Raji (cell line): Measurements from ENCODE around the gene BICC1.

ENCODE experiments used
- POLR2A ChIP-seq: IDR thresholded peaks from 2 replicates; pipeline ENCODE4 v1.6.1; 2011; ENCODE audit warnings: low read depth, low read length, control low read depth; ENCODE audit not compliant: insufficient read depth

BICC1 gene

DNA sequence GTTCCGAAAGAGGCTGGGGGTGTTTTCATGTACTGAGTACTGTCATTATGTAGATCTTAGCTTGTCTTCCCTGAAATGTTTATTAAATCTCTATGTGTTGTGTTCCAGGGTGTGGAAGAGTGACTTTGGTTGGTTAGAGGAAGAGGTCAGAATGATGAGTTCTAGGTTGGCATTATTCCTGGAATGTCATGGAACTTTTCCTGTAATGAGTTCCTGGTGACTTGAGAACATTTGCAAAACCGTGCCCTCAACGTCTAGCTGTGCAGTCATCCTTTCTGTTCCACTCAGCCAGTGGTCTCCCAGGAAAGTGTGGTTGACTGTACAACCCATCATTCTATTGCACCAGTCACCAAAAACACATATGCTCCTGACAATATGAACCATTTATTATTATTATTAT, 129.6 kb downstream of the BICC1 start:
- TF ChIP-seq POLR2A: no peak

DNA sequence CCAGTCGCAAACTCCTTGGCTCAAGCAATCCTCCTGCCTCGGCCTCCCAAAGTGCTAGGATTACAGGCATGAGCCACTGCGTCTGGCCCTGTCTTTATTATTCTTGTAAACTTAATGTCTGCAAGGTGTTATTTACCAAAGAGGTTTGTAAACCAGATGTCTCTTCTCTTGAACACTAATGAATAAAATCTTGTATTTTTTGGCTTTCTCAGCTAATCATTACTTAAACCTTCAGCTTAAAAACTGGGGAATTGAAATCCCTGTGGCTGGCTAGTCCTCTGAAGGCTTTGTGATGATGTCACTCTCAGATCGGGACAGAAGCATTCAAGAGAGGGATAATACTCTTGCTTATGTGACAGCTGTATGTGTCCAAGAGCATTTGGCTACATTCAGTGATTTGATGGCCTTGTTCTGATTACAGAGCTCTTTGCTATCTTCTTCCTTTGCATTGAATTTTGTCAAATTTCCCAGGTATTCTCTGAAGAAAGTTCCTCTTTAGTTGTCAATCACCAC, 130.3 kb downstream of the BICC1 start:
- TF ChIP-seq POLR2A: no peak

DNA sequence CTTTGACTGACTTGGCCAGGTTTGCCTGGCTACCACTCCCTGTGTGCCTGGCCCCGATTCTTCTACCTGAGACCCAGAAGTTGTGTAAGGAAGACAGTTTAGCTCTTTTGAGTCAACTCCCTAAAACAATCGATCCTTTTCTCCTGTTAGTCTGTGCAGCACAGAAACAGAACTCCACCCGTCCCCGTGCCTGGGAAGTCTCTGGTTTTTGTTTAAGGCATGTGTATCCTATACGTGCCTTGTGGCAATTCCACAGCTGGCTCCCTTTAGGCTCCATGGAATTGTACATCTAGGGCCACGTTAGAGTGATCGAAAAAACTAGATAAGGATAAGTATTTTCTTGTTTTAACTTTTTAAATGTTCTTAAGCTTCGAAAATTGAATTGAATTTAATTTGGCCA, 131.6 kb downstream of the BICC1 start:
- no peak for TF ChIP-seq POLR2A

DNA sequence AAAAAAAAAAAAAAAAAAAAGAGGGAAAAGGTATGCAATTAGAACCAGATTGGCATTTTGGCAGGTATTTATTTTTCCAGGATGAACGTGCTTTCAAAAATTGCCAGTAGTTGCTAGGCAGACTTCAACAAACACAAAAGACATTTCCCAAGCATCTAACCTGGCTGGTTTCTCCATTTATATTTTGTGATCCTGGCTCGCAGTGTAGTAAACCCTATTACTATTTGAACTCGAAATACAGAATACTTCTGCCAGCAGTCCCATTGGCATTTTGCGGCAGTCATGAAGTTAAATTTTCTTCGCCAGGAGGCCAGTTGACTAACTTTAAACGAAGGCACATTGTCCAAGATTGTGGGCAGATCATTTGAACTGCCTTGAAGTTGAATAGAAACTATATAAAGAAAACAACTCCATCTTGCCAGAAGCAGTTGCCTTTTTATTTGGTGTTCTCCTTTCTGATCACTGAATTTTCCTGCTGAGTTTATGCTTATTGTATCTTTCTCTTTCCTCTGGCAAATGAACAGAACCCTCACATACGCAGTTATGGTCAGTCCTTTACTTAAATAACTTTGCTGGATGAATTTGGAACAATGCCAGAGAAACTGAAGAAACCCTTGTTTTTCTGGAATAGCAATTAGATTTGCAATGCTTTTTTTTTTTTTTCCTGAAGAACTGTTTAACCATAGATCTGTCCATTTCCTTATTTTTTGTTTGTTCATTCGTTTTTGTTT, 132.9 kb downstream of the BICC1 start:
- no peak for TF ChIP-seq POLR2A

DNA sequence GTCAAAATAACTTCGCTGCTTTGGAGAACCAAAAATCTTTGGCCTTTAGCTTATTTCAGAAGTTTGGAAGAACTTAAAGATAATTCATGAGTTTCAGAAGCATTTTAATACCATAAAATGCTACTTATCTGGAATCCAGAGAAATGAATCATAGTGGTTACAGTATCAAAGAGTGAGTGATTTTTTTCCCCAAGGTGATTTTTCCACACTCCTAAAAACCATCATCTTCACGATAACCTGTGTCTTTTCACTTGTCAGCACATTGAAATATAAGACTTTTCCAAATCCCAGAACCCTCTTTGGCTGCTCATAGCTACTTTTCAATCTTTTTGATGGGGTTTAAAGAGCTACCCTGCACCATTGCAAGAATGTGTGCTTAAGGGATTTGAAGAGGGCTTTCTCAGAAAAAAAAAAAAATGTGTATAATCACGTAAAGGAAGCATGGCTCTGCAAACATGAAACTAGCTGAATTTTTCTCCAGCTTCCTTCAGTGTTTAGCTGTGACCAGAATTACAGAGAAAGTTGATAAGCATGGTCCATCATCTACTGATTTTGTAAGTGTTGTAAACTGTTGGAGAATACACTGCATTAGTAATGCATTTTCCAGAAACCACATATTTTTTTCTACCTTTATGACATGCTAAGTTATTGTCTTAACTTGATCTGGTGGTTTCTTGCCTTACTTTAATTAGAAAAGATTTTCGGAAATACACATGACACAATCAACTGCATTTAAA, 134.9 kb downstream of the BICC1 start:
- no peak for TF ChIP-seq POLR2A

DNA sequence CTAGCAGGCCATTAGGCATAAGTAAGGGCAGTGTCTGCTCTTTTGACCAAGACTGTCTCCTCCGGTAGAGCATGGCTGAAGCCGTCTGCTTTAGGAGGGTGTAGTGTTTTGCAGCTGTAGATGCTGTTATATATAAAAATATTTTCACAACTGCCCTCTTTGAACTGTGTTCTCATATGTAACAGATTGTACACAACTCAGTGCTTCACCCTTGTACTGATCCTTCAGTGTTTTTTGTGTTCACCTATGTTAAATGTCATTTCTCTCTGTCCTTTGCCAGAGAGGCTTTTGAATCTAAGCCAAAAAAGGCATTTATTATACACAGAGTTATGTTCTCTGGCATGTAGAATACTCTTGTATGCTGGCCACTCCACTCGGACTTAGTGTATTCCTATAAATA, 135.5 kb downstream of the BICC1 start:
- TF ChIP-seq POLR2A: no peak

DNA sequence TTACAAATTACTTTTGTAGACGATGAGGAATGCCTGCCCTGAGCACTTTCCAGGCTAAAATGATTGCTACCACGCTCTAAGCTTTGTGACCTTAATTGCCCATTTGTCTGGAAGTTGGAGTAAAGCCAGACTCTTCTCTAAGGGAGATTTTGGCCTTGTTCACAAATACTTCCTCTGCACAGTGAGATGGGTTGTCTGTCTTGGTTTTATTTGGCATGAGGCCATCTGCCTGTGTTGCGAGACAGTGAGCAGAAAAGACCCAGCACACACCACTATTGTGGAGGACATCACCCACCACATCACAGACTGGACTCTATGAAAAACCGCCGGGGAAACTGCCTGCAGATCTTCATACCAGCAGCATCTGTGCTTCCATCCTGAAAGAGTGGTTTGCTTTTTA, 138.4 kb downstream of the BICC1 start:
- no peak for TF ChIP-seq POLR2A

DNA sequence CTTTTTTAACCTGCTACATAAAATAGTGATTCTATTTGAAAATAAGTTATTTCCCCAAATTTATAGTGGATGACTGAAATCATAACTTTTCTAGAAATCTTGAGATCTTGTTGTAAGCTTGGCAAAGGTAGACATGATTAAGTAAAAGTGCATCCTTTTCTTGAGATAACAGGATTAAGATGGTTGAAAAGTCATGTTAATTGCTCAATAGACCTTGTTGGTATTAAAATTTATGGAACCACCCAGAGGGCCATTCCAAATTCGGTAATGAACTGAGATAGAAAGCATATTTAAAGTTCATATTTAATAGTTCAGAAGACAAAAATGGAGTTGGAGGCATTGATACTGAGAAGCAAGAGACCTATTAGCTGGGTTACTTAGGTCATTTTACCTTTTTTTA, 139.1 kb downstream of the BICC1 start:
- TF ChIP-seq POLR2A: no peak

DNA sequence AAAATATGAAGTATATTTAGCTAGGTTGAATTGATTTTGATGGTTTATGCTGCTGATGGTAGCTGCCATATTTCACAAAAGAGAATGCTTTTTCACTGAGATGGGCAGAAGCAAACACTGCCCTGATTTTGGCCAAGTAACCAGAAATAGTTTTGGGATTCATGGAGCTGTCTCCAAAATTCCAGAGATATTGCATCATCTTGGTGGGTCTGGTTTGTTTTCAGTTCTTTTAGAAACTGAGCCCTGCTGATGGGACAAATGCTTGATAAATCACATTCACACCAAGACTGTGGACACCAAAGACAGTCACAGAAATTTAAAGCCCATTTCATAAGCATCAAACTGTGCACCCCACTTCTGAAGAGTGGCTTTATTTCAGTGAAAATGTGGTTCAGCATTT, 140.5 kb downstream of the BICC1 start:
- no peak for TF ChIP-seq POLR2A

DNA sequence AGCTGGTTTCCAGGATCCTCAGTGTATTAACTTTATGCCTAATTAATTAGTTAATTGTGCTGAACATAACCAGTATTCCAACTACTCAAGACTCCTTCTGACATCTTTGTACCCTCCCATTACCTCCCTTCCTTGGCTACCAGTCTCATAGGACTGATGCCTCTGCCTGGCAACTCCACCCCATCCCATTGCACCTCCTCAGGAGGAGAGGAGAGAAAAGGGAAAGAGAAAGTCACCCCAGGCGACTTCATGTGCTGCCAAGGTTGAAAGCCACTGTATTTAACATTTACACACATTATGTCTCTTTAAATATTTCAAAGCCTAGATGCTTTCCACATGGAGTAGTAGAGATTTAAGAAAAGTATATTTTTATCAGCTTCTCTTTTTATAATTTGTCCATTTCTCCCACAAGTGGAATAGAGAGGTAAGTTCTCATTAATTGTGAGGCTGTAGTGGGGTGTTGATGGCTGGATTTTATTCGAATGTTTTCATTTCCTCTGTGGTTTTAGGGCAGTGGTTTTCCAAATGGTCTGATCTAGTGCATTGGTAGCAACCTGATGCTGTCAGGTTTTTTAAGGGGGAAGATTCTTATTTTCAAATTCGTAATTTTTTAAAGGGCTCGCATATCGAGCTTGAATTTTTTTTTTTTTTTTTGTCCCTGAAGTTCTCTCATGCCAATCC, 148.0 kb downstream of the BICC1 start:
- no peak for TF ChIP-seq POLR2A

DNA sequence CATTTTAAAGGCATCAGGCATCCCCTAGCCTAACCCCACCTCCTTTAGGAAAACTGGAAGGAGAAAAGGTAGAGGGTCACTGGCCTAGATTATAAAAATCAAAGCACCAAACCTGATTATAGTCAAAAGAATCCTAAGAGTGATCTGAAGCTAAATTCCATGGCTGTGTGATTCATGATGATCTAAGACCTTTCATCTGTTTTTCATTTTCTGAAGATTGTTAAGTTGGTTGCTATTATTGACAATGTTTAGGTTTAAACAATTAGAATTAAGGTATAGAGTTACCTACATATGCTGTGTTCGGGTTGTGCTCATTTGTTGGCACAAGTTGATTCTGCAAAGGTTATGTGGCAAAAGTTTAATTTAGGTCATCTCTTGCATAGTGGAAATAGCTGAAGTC, 148.7 kb downstream of the BICC1 start:
- TF ChIP-seq POLR2A: no peak

DNA sequence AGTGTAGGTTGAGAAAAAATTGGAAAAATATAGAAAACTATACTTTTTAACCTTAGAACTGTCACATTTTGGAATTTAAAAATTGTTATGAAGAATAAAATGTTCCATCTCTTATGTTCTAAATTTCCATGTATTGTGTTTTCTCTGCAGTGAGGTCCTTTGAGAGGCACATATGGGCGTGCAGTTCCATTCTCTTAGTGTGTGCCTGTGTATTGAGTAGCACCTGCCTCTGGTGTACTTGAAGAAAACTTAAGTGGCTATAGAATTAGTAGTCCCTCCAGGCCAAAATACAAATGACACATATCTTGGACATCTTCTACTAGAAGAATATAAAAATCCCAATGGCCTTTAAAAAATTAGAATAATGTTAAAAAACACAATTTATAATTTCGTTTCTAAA, 149.2 kb downstream of the BICC1 start:
- no peak for TF ChIP-seq POLR2A

DNA sequence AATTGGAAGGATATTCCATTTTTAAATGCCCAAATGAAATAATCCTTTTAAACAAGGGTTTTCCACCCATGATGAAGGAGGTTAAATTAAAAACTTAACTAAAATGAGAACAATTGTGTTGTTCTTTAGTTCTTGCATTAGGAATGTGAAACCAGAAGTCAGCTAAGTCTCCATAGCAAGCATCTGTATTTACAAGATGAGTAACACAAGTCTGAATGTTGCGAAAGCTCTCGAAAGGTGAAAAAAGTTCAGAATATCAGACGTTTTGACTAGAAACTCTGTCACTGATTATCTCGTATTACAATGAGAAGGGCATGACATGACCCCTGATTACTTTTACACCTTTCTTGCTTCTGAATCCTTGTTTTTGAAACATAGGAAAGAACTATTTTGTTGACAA, 149.6 kb downstream of the BICC1 start:
- TF ChIP-seq POLR2A: no peak

DNA sequence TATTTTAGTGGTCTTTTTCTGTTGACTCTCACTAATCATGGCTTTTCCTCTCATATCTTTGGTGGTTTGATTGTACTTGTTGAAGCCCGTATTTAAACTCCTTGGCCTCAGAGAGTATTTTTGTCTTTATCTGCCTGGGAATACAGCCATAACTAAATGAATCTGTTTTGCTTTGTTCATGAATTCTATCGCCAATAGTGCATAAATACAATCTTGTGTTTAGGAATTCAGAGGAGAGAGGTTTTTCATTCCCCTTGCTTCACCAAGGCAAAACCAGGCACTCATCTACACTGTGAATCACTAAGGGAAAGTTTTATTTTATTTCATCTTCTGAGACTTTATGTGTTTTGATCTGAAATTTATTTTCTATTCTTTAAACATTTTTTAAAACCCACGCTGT, 152.7 kb downstream of the BICC1 start:
- TF ChIP-seq POLR2A: no peak

DNA sequence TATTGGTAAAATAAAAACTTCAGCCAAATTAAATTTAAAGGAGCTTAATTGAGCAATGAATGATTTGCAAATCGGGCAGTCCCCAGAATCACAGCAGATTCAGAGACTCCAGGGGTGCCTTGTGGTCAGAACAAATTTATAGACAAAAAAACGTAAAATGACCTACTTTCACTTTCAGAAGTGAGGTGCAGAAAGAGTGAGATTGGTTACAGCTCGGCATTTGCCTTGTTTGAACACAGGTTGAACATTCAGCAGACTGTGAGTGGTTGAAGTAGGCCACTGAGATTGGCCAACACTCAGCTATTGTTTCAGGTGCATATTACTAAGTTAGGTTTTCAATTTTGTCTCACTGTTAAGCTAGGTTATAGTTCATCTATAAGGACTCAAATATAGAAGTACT, 153.4 kb downstream of the BICC1 start:
- TF ChIP-seq POLR2A: no peak

DNA sequence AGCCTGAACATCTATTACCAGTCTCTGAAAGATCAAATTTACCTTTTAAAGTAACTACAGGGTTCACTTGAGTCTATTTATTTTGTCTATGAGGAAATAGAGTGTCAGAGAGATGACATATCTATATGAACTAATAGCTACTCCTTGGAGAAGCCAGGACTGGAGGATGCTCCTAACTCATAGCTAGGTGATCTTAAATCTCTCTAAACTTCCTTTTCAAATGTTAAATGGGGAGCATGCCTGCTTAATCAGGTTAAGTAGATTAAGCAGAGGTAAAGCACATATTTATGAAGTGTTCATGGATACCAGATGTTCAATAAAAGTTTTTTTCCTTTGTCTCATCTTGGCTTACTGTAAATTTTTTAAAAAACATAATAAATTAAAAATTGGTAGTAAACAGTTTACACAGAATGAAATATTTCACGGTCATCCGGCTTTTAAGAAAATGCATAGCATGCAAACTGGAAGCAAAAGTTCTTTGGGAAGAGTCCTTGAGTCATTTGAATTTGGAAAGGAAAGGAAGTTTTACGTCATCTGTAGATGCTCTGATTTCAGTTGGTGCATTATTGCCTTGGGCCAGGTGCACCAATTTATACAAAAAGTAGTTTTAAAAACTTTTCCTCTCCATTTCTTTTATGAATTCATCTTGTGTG, 155.1 kb downstream of the BICC1 start:
- no peak for TF ChIP-seq POLR2A

DNA sequence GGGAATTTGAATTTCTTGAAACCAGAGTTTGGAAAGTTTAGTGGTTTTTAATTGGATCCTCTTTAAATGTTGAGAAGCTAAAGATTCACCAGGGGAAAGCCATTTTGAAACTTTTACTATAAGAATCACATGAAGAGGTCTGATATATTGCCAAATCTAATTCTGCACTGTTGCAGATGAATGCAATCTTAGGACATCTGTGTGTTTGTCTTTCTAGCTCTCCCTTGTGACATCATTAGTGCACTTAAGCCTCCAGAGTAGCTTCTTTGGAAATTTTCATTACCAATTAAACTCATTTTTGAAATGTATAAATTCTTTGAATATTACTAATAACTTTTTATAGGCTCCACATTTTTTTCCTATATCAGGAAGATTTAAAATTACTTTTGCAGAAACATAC, 160.2 kb downstream of the BICC1 start:
- TF ChIP-seq POLR2A: no peak
